GM21528 (cell line): ENCODE results near the gene ARL13A.
"Not testable (repeated sequence)": the region's sequence is repeated elsewhere in the genome, so short reads cannot be mapped to it uniquely, and the experiment has no call there.

ENCODE experiments used
- ATAC-seq: cut with Tn5 transposase; IDR thresholded peaks from one replicate; pipeline ENCODE4 v1.9.1; 2021; ENCODE audit warnings: mild to moderate bottlenecking, moderate library complexity; ENCODE audit not compliant: unreplicated experiment, low FRiP score

ARL13A gene

GRCh38 chrX:100981498-100981845 is 12.0 kb downstream of the ARL13A start:
- ATAC-seq: not testable (repeated sequence)

- no peak for ATAC-seq
Measured at GRCh38 chrX:100984818-100985217, 15.3 kb downstream of the ARL13A start.

- ATAC-seq: no peak
Measured at GRCh38 chrX:100990139-100990538, 20.6 kb downstream of the ARL13A start.

GRCh38 chrX:100994352-100995281 is 25.1 kb downstream of the ARL13A start:
- peak; percentile 79 for ATAC-seq

GRCh38 chrX:100995469-100995868 is 26.0 kb downstream of the ARL13A start:
- no peak for ATAC-seq

GRCh38 chrX:100999451-100999850 is 29.9 kb downstream of the ARL13A start:
- no peak for ATAC-seq

GRCh38 chrX:101009090-101009489 is 39.6 kb downstream of the ARL13A start:
- ATAC-seq: no peak

- not testable (repeated sequence) for ATAC-seq
Measured at GRCh38 chrX:101012031-101012430, 42.5 kb downstream of the ARL13A start.

GRCh38 chrX:101022020-101022419 is 52.5 kb downstream of the ARL13A start:
- no peak for ATAC-seq

GRCh38 chrX:101025126-101025525 is 55.6 kb downstream of the ARL13A start:
- no peak for ATAC-seq

GRCh38 chrX:101028562-101028961 is 59.1 kb downstream of the ARL13A start:
- ATAC-seq: no peak

- ATAC-seq: no peak
Measured at GRCh38 chrX:101029665-101030064, 60.2 kb downstream of the ARL13A start.

GRCh38 chrX:101037231-101037630 is 67.7 kb downstream of the ARL13A start:
- no peak for ATAC-seq

GRCh38 chrX:101040197-101040596 is 70.7 kb downstream of the ARL13A start:
- ATAC-seq: no peak
